Bronchial epithelial cell (primary cell): ENCODE measurements around the gene ZNF747. TPM values are rescaled to one million over a fixed set of nuclear protein-coding genes. Genes with fewer than 3 reads are reported as not detected.

Experiments
- DNase-seq: peaks from one replicate; pipeline ENCODE4 v3.0.0-alpha.2; 2010; ENCODE audit warnings: low read depth
- FAIRE-seq: peaks from 2 replicates; lab custom pipeline; 2011; peaks lifted over from hg19 to GRCh38; lab: Jason Lieb, UNC
- H3K27me3 ChIP-seq: 2 replicates; pipeline ENCODE4 v1.5.1; 2011; ENCODE audit warnings: low read length; ENCODE audit not compliant: control insufficient read depth, insufficient read depth
- H3K36me3 ChIP-seq: 2 replicates; pipeline ENCODE4 v1.5.1; 2011; ENCODE audit warnings: low read length; ENCODE audit not compliant: control insufficient read depth, insufficient read depth
- H3K4me3 ChIP-seq: 2 replicates; pipeline ENCODE4 v1.5.1; 2011; ENCODE audit warnings: mild to moderate bottlenecking, low read depth, low read length, control low read depth
- total RNA-seq: library from RNA; depleted of rRNA; stranded (reverse); fragments of >200 nt; gene quantifications from 2 replicates; pipeline ENCODE4 v1.2.1, GENCODE V29; 2014
- TF ChIP-seq, protein P1 (sequence below): IDR thresholded peaks from 2 replicates; pipeline ENCODE4 v1.5.1; 2011; ENCODE audit warnings: mild to moderate bottlenecking, moderate library complexity, low read length, control low read depth, inconsistent platforms; ENCODE audit not compliant: insufficient read depth, severe bottlenecking

ZNF747 gene
- total RNA-seq = 4.4 and 6.1 TPM in 2 replicates

DNA sequence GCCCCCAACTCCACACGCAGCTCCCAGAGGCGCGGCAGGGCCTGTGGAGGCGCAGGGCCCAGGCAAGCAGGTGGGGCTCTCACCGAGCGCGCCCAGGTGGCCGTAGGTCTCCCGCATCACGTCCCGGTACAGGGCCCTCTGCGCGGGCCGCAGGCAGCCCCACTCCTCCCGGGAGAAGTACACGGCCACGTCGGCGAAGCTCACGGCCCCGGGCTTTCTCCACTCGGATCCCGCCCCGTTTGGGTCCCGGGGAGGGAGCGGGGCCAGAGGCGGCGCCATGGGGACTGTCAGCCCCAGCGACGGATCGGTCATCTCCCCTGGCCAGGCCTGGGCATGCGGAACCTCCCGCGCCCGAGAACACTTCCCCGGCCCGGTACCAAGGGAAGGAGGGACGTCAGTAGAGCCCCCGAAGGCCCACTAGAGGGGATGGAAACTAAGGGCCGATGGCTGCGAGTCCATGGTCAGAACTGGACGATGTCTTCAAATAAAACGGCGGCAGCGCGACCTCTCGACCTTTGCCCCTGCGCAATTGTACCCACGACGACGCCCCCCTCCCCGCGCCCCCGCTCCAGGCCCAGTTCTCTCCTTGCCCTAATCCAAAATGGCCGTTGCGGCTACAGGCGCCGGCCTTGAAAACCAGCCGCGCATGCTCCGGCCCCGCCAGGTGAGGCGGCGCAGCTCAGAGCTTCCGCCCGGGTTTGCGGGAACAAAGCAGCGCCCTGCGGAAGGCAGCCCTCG is at the start of gene ZNF747:
Gene ZNF747 (minus strand): TSS at position 491 of the 738 bp plus-strand sequence. CDS start 179 bp downstream, at position 312.
- FAIRE-seq = no peak
- peaks cover 8% of the 10 kb centered on the region for H3K36me3 ChIP-seq
- DNase-seq = peak; percentile 68
- peak within 1 kb of the TSS; percentile 77 for H3K4me3 ChIP-seq
- H3K27me3 ChIP-seq = no peaks in the 10 kb centered on the region
- TF ChIP-seq, protein P1, sequence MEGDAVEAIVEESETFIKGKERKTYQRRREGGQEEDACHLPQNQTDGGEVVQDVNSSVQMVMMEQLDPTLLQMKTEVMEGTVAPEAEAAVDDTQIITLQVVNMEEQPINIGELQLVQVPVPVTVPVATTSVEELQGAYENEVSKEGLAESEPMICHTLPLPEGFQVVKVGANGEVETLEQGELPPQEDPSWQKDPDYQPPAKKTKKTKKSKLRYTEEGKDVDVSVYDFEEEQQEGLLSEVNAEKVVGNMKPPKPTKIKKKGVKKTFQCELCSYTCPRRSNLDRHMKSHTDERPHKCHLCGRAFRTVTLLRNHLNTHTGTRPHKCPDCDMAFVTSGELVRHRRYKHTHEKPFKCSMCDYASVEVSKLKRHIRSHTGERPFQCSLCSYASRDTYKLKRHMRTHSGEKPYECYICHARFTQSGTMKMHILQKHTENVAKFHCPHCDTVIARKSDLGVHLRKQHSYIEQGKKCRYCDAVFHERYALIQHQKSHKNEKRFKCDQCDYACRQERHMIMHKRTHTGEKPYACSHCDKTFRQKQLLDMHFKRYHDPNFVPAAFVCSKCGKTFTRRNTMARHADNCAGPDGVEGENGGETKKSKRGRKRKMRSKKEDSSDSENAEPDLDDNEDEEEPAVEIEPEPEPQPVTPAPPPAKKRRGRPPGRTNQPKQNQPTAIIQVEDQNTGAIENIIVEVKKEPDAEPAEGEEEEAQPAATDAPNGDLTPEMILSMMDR = no peak

- Histone ChIP-seq H3K4me3 (no peak overlapping the region), H3K27me3 (no peaks in the 10 kb centered on the region), H3K36me3 (peaks cover 15% of the 10 kb centered on the region)
- FAIRE-seq (no peak), DNase-seq (no peak)
- TF ChIP-seq, protein P1 = no peak
Measured at GRCh38 chr16:30582611-30583340, 48.1 kb upstream of the ZNF747 start.

- H3K4me3 ChIP-seq = no peak overlapping the region
- DNase-seq (no peak), FAIRE-seq (no peak)
- TF ChIP-seq, protein P1 = no peak
- H3K36me3 ChIP-seq = peaks cover 15% of the 10 kb centered on the region
- H3K27me3 ChIP-seq = no peaks in the 10 kb centered on the region
Measured at GRCh38 chr16:30581457-30581856, 46.8 kb upstream of the ZNF747 start.

- no peaks in the 10 kb centered on the region for H3K27me3 ChIP-seq
- no peak for FAIRE-seq
- no peak overlapping the region for H3K4me3 ChIP-seq
- no peak for DNase-seq
- TF ChIP-seq, protein P1 = no peak
- peaks cover 6% of the 10 kb centered on the region for H3K36me3 ChIP-seq
Measured at GRCh38 chr16:30574678-30575077, 40.0 kb upstream of the ZNF747 start.

GRCh38 chr16:30571445-30572322 is 37.0 kb upstream of the ZNF747 start, which contains the start of gene ZNF688:
Gene ZNF688 (minus strand): TSS chr16:30571714. CDS start chr16:30571629, 85 bp downstream.
- TF ChIP-seq, protein P1 = no peak
- Histone ChIP-seq H3K27me3 (no peaks in the 10 kb centered on the region), H3K4me3 (peak within 1 kb of the TSS; percentile 53), H3K36me3 (no peaks in the 10 kb centered on the region)
- FAIRE-seq (no peak), DNase-seq (peak; percentile 94)
